Measurements from ENCODE around the gene OR6C65.
"Not testable (repeated sequence)": the region's sequence is repeated elsewhere in the genome, so short reads cannot be mapped to it uniquely, and the experiment has no call there.

OR6C65 gene

DNA sequence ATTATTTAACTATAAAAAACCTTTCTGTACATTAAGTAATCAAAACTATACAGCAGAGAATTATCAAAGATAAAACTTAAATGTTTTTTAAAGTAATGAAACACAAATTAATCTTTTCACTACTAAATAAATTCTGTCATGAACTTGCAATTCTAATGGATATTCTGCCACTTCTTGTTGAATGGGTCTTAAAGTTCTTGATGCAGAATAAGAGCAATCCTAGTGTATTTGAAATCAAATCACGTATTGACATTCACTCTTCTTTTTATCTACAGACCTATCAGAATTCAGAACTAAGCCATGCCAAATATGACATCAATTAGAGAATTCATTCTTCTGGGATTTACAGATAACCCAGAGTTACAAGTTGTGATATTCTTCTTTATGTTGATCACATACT is at the start of gene OR6C65:
TSS of gene OR6C65 (plus strand) at position 301 of the 400 bp plus-strand sequence. CDS start at position 301, 0 bp downstream.
- DNase-seq (ENCODE audit: low read depth), result no peak

- DNase-seq (ENCODE audit: low read depth), result not testable (repeated sequence)
Measured at GRCh38 chr12:55355338-55355737, 45.0 kb upstream of the OR6C65 start.

- no peak for DNase-seq (ENCODE audit: low read depth)
Measured at GRCh38 chr12:55362675-55363074, 37.7 kb upstream of the OR6C65 start, which contains the start of gene OR6C75. Gene OR6C75, plus strand, starts transcription at chr12:55362975. Its CDS starts 2,136 bp downstream, at chr12:55365111.

DNA sequence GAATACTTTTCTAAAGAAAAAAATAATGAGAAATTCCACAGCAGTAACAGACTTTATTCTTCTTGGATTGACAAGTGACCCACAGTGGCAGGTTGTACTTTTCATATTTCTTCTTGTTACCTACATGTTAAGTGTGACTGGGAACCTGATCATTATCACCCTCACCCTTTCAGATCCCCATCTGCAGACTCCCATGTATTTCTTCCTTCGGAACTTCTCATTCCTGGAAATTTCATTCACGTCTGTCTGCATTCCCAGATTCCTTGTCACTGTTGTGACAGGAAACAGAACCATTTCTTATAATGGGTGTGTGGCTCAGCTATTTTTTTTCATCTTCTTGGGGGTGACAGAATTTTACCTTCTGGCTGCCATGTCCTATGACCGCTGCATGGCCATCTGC is 35.2 kb upstream of the OR6C65 start:
- no peak for DNase-seq (ENCODE audit: low read depth)

- no peak for DNase-seq (ENCODE audit: low read depth)
Measured at GRCh38 chr12:55372521-55372920, 27.8 kb upstream of the OR6C65 start.

DNA sequence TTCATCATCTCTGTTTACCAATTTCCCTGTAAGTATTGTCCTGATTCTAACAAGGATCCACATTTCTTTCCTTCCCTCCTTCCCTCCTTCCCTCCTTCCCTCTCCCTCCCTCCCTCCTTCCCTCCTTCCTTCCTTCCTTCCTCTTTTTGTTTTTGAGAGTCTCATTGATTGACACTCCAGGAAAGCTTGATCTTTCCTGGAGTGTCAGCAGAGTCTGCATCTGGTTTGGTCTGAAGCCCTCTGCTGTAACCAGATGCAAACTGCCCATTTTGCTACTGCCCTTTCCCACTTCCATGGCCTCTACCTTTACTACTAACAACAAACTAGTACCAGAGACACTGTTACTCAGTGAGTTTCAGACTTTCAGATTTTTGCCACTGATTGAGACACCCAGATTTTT is 14.4 kb upstream of the OR6C65 start:
- DNase-seq (ENCODE audit: low read depth), result no peak

- DNase-seq (ENCODE audit: low read depth), result no peak
Measured at GRCh38 chr12:55392032-55392795, 8.1 kb upstream of the OR6C65 start.

GRCh38 chr12:55396326-55396725 is 4.0 kb upstream of the OR6C65 start:
- DNase-seq (ENCODE audit: low read depth), result no peak

- DNase-seq (ENCODE audit: low read depth), result no peak
Measured at GRCh38 chr12:55407866-55408265, 7.5 kb downstream of the OR6C65 start.

DNA sequence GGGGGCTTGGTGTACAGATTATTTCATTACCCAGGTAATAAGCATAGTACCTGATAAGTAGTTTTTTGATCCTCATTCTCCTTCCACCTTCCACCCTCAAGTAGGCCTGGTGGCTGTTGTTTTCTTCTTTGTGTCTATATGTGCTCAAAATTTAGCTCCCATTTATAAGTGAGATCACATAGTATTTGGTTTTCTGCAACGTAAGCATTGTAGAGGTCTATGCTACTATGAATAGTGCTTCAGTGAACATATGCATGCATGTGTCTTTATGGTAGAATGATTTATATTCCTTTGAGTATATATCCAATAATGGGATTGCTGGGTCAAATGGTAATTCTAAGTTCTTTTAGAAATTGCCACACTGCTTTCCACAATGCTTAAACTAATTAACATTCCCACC is 8.8 kb downstream of the OR6C65 start:
- DNase-seq (ENCODE audit: low read depth), result not testable (repeated sequence)

- DNase-seq (ENCODE audit: low read depth), result not testable (repeated sequence)
Measured at GRCh38 chr12:55412138-55412537, 11.8 kb downstream of the OR6C65 start.

- not testable (repeated sequence) for DNase-seq (ENCODE audit: low read depth)
Measured at GRCh38 chr12:55413498-55414388, 13.4 kb downstream of the OR6C65 start.

- not testable (repeated sequence) for DNase-seq (ENCODE audit: low read depth)
Measured at GRCh38 chr12:55414396-55414823, 14.1 kb downstream of the OR6C65 start.

GRCh38 chr12:55414889-55415288 is 14.6 kb downstream of the OR6C65 start:
- not testable (repeated sequence) for DNase-seq (ENCODE audit: low read depth)

GRCh38 chr12:55416961-55417360 is 16.6 kb downstream of the OR6C65 start:
- no peak for DNase-seq (ENCODE audit: low read depth)

GRCh38 chr12:55420307-55420962 is 20.1 kb downstream of the OR6C65 start:
- no peak for DNase-seq (ENCODE audit: low read depth)

- no peak for DNase-seq (ENCODE audit: low read depth)
Measured at GRCh38 chr12:55425954-55426353, 25.6 kb downstream of the OR6C65 start, which contains the start of gene OR6C76. Gene OR6C76, plus strand, starts transcription at chr12:55426254. Its CDS starts 0 bp downstream, at chr12:55426254.

DNA sequence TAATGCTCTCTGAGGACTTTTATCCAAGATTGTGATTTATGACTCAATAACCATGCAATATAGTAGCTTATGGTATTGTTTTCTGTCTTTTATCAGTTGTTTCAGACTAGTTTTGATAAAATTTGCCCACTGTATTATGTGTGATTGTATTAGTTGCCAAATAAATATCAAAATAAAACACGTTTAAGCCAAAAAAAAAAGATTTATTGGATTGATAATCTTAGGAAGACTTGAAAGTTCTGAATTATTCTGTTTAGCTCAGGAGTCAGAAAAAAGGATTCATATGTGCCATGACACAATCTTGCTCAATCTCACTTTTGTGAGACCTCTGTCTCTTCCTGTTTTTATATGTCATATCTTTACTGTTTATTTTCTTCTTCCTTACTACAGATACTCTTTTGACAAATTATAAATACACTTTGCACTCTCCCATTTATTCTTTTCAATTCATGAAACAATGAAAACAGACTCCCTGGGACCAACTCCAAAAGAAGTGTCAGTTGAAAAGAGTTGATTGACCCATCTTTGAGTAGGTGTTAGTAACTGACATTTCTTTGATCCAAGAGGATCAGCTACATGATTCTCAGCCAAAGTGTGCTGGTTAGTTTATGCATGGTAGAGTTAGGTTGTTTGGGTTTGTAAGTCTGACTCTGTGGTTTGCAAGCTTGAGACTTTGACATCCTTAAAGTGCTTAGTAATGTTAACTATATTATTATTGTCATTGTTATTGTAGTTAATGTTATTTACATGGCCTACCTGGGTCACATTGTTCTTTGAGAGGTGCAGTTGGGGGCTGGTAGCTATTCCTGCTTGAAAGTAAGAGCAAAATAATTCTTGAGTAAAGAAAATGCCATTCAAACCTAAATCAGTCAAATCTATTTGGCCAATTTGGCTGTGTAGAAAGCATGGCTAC is 28.3 kb downstream of the OR6C65 start:
- DNase-seq (ENCODE audit: low read depth), result no peak

DNA sequence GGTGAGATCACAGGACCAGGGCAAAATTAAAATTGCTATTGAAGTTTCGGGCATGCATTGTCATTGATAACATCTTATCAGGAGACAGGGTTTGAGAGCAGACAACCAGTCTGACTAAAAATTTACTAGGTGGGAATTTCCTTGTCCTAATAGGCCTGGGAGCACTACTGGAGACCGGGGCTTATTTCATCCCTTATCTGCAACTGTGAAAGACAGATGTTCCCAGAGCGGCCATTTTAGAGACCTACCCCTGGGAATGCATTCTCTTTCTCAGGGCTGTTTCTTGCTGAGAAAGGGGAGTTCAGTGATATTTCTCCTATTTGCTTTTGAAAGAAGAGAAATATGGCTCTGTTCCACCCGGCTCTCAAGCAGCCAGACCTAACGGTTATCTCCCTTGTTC is 40.9 kb downstream of the OR6C65 start:
- DNase-seq (ENCODE audit: low read depth), result not testable (repeated sequence)

DNA sequence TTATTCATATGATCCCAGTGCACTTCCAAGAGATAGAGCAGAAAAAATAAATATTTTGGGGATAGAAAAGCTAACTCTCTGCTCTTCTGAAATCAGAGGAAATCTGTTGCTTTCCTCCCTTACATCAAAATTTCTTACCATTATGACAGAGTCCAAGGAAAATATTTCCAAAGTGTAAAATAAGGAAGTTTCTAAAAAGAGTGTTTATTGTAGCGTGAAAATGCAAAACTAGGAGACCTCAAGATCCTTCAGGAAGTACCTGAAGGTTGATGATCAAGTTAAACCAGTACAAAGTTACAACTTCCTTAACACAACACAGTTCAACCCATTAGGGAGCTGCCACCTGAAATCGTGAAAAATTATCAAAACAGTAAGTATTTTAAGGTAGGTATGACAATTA is 43.4 kb downstream of the OR6C65 start, which contains the start of gene OR6C2:
TSS of gene OR6C2 (plus strand) at position 301 of the 400 bp plus-strand sequence. CDS start 8,138 bp downstream, outside the sequence.
- DNase-seq (ENCODE audit: low read depth), result no peak

- DNase-seq (ENCODE audit: low read depth), result no peak
Measured at GRCh38 chr12:55445357-55445756, 45.0 kb downstream of the OR6C65 start.

Measured in GM04504 (cell line).